ENCODE data around the gene RAD18.

The RAD18 gene

DNA sequence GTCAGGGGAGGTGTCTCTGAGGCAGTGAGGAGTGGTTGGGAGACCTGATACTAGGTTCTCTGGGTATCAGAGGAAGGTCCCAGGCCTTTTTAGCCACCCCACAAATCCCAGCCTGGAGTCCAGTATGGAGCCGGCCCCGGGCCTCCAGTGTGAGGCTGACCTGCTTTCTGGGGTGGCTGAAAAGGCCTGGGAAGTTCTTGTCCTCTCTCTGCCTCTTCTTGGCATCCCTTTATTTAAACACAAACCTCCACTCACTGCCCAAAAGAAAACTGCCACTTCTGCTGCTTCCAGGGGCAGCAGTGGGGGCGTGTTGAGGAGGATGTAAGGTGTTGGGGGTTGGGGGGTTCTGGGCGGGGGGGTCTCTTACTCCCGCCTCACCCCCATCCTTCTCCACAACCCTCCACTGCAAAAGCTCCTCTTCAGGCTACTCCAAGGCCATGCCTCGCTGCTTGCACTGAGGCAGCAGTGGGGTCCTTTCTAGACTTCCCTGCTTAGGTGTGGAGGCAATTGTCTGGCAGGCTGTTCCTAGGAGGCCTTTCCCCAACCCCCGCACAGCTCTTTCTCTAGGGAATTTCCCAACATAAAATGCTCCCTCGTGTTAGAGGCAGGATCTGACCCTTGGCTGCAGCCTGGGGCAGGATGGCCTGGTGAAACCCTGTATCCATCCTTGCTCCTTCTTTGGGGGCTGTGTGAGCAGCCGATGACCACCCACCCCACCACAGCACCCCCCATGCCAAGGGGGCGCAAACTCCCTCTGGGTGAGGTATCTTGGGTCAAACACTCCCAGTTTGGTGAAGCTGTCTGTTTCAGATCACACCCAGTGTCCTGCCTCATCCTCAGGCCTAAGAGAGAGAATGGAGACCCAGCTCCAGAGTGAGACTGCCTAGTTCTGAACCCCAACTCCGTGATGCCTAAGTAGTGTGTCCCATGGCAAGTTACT, 12.1 kb upstream of the RAD18 start:
- H3K4me3 ChIP-seq, result no peak overlapping the region
- H4K20me1 ChIP-seq, result no peaks in the 10 kb centered on the region
- no peak overlapping the region for H3K9ac ChIP-seq
- peaks cover 0 to 17% (median 8%) of the 10 kb centered on the region in 11 experiments; a peak in 15 of 22 replicates for H3K9me3 ChIP-seq (replicated peaks in 1 of 11)
- no peak for TF ChIP-seq Cebpa-rat (IDR thresholded peaks at IDR 0.05)
- H3K4me2 ChIP-seq, result no peak overlapping the region
- peaks cover 0 to 6% (median 4%) of the 10 kb centered on the region in 10 experiments; a peak in 18 of 20 replicates for H3K4me1 ChIP-seq
- 0 out of 22 replicates have a peak, but pooled peaks cover 0 to 6% (median 0%) of the 10 kb centered on the region in 11 experiments for H3K36me3 ChIP-seq
- no peaks in the 10 kb centered on the region for H3K27me3 ChIP-seq
- no peak overlapping the region for H3K27ac ChIP-seq

DNA sequence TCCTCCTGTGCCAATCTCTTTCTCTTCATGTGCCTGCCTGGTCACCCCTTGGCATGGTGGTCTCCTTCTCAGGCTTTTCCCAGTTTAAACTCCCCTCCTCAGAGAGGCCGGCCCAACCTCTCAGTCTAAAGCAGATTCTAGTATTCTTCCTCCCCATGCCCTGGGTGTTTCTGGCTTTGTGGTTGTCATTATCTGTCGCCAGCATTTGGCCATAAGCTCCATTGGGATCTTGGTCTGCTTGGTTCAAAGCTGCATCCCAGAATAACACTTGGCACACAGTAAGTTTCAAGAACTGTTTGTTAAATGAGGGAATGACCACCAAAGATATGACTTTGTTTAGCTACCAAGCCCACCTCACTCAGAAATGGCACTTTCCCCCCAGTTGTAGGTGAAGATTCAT, 11.2 kb upstream of the RAD18 start:
- no peak for TF ChIP-seq Cebpa-rat (IDR thresholded peaks at IDR 0.05)
- H4K20me1 ChIP-seq, result no peaks in the 10 kb centered on the region
- H3K27me3 ChIP-seq, result no peaks in the 10 kb centered on the region
- no peaks in the 10 kb centered on the region; a peak in 1 of 20 replicates for H3K4me1 ChIP-seq
- H3K36me3 ChIP-seq, result 0 out of 22 replicates have a peak, but pooled peaks cover 0 to 3% (median 0%) of the 10 kb centered on the region in 11 experiments
- H3K4me2 ChIP-seq, result no peak overlapping the region
- H3K4me3 ChIP-seq, result no peak overlapping the region
- H3K9me3 ChIP-seq (replicated peaks in 1 of 11), result peaks cover 0 to 11% (median 4%) of the 10 kb centered on the region in 11 experiments; a peak in 15 of 22 replicates
- H3K27ac ChIP-seq, result no peak overlapping the region
- no peak overlapping the region for H3K9ac ChIP-seq

- H3K4me1 ChIP-seq, result no peaks in the 10 kb centered on the region; a peak in 1 of 20 replicates
- no peak overlapping the region for H3K4me3 ChIP-seq
- H3K9me3 ChIP-seq (replicated peaks in 1 of 11), result no peaks in the 10 kb centered on the region
- H3K36me3 ChIP-seq, result no peaks in the 10 kb centered on the region
- H3K27me3 ChIP-seq, result no peaks in the 10 kb centered on the region
- no peak overlapping the region for H3K9ac ChIP-seq
- no peak overlapping the region for H3K27ac ChIP-seq
- TF ChIP-seq Cebpa-rat (IDR thresholded peaks at IDR 0.05), result no peak
- H4K20me1 ChIP-seq, result no peaks in the 10 kb centered on the region
- H3K4me2 ChIP-seq, result no peak overlapping the region
Measured at GRCh38 chr3:8972639-8973038, 9.4 kb upstream of the RAD18 start.

GRCh38 chr3:8970971-8971589, 7.8 kb upstream of the RAD18 start:
- TF ChIP-seq Cebpa-rat (IDR thresholded peaks at IDR 0.05), result no peak
- Histone ChIP-seq H3K4me1 (no peaks in the 10 kb centered on the region; a peak in 1 of 20 replicates), H4K20me1 (no peaks in the 10 kb centered on the region), H3K27ac (no peak overlapping the region), H3K36me3 (no peaks in the 10 kb centered on the region), H3K9me3 (replicated peaks in 1 of 11) (no peaks in the 10 kb centered on the region), H3K4me2 (peak overlapping the region in 3 of 11 experiments; percentile 15 to 55 (median 46); a peak in 3 of 22 replicates), H3K27me3 (no peaks in the 10 kb centered on the region), H3K9ac (no peak overlapping the region), H3K4me3 (no peak overlapping the region)

GRCh38 chr3:8969241-8969640, 6.0 kb upstream of the RAD18 start:
- no peak overlapping the region for H3K4me3 ChIP-seq
- H3K9me3 ChIP-seq (replicated peaks in 1 of 11), result no peaks in the 10 kb centered on the region
- H3K27me3 ChIP-seq, result no peaks in the 10 kb centered on the region
- no peak overlapping the region for H3K27ac ChIP-seq
- no peaks in the 10 kb centered on the region for H3K36me3 ChIP-seq
- H4K20me1 ChIP-seq, result no peaks in the 10 kb centered on the region
- peaks cover 0 to 12% (median 2%) of the 10 kb centered on the region in 10 experiments; a peak in 7 of 20 replicates for H3K4me1 ChIP-seq
- TF ChIP-seq Cebpa-rat (IDR thresholded peaks at IDR 0.05), result no peak
- H3K4me2 ChIP-seq, result no peak overlapping the region
- H3K9ac ChIP-seq, result peak overlapping the region in 1 of 11 experiments; percentile 8; a peak in 2 of 22 replicates

GRCh38 chr3:8968375-8968882, 5.2 kb upstream of the RAD18 start:
- H3K4me2 ChIP-seq, result no peak overlapping the region

DNA sequence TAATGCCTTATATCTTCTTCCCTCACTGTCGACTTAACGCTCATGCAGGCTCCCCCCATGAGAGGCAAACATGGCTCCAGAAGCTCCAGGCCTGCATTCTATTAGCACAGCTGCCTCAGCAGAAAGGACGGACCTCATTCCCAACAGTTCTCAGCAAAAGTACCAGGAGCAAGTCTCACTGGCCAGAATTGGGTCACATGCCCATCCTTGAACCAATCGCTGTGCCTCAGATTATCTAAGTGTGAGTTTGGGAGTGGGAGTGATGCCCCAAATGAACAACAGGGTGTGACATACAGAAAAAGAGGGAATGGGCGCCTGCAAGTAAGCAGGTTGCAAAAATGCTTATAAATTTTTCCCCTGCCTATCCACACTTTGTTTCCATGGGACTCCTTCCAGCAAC, 4.3 kb upstream of the RAD18 start:
- Histone ChIP-seq H3K9me3 (replicated peaks in 1 of 11) (no peaks in the 10 kb centered on the region), H4K20me1 (no peaks in the 10 kb centered on the region), H3K9ac (no peak overlapping the region), H3K36me3 (no peaks in the 10 kb centered on the region), H3K27ac (no peak overlapping the region), H3K4me1 (peaks cover 2 to 19% (median 9%) of the 10 kb centered on the region in 10 experiments), H3K4me3 (no peak overlapping the region), H3K4me2 (no peak overlapping the region), H3K27me3 (no peaks in the 10 kb centered on the region)
- TF ChIP-seq Cebpa-rat (IDR thresholded peaks at IDR 0.05), result no peak

More at GRCh38 chr3:8968375-8968882, 5.2 kb upstream of the RAD18 start:
- no peak for TF ChIP-seq Cebpa-rat (IDR thresholded peaks at IDR 0.05)
- H3K9me3 ChIP-seq (replicated peaks in 1 of 11), result no peaks in the 10 kb centered on the region
- H3K27me3 ChIP-seq, result no peaks in the 10 kb centered on the region
- H3K9ac ChIP-seq, result peak overlapping the region in 1 of 11 experiments; percentile 8; a peak in 1 of 22 replicates
- no peak overlapping the region for H3K27ac ChIP-seq
- no peaks in the 10 kb centered on the region for H4K20me1 ChIP-seq
- H3K4me3 ChIP-seq, result no peak overlapping the region
- H3K36me3 ChIP-seq, result no peaks in the 10 kb centered on the region
- H3K4me1 ChIP-seq, result peaks cover 0 to 17% (median 7%) of the 10 kb centered on the region in 10 experiments; a peak in 15 of 20 replicates

GRCh38 chr3:8966820-8967348, 3.6 kb upstream of the RAD18 start:
- Histone ChIP-seq H4K20me1 (peaks cover 0 to 6% (median 0%) of the 10 kb centered on the region in 11 experiments; a peak in 3 of 22 replicates), H3K36me3 (no peaks in the 10 kb centered on the region), H3K9ac (no peak overlapping the region), H3K27me3 (no peaks in the 10 kb centered on the region), H3K9me3 (replicated peaks in 1 of 11) (no peaks in the 10 kb centered on the region), H3K27ac (no peak overlapping the region), H3K4me2 (no peak overlapping the region), H3K4me3 (no peak overlapping the region), H3K4me1 (peaks cover 8 to 26% (median 16%) of the 10 kb centered on the region in 10 experiments)
- no peak for TF ChIP-seq Cebpa-rat (IDR thresholded peaks at IDR 0.05)

All from BLaER1 treated with 17β-estradiol and CSF1 and Interleukin-3, amounts not matched to agents 10 nM and 100 nM (cell line).